Measurements from ENCODE around the gene COQ8A.

COQ8A gene

DNA sequence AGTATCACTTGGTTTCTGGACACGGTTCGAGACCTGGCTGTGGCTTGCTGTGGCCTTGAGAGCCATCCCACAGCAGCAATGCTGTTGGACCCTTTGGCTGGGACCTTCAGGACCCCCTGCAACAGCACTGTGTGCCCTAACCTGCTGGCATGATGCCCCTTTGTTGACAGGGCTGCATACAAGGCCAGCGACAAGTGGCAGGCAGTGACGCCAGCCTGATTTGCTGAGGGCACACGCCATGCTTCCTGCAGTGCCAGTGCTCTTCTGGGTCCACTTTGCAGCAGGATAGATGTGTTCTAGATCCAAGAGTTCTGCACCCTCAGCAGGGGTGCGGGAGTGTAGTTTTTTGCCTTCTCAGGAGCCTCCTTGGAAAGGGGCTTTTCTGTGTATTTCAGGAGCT lies 32.8 kb downstream of the COQ8A start:
- DNase-seq (ENCODE audit: low read depth in 1 of 2, low spot score in 1 of 2): no peak

DNA sequence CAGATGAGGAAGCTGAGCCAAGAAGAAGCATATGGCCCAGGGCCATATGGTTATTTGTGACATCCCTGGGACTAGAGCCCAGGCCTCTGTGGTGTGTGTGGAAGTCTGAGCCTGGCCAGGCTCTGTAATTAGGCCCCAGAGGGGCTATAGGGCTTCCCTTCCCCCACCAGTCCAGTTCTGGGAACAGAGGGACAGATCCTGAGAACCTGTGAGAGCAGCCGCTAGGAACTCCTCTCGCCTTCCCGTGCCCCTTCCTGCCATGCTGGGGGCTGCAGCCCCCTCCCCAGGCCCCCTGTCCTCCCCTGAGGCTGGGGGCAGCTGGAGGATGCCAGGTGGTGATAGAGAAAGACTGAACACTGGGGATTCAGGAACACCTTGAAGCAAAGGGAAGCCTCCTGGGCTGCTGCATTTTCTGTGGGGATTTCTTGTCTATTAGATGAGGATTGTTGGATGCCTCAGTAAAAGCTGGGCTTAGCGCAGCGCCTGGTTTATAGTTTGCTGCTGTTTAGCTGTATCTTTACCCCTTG lies 33.3 kb downstream of the COQ8A start:
- no peak for DNase-seq (ENCODE audit: low read depth in 1 of 2, low spot score in 1 of 2)

DNA sequence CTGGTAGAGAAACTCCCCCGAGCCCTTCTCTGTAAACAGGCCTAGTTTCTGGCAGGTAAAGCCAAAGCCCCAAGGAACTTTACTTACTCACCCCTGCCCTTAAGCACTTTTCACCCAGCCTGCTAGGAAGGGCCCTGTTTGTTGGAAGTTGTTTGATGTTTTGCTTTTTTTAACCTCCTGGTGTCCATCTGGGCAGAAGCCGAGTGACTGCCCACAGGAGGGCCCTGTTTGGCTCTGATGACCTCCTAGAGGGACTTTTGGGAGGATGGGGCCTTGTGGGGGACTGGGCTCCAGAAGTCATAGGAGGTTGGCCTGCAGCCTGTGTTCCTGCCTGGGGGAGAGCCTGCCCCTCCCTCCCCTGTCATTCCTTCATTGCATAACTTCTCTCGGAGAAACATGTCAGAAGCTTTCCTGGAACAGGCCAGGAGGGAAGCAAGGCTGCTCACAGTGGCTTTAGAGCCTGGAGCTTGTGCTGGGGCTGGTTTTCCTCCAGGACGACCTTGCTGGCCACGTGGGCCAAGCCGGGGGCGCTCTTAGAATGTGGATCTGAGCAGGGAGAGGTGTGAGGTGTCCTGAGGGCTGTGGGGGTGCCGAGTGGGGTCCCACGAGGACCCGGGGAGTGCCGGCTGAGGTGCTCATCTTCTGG lies 33.9 kb downstream of the COQ8A start:
- DNase-seq (ENCODE audit: low read depth in 1 of 2, low spot score in 1 of 2): no peak

- no peak for DNase-seq (ENCODE audit: low read depth in 1 of 2, low spot score in 1 of 2)
Observed at GRCh38 chr1:226974544-226975258, 34.6 kb downstream of the COQ8A start.

GRCh38 chr1:226975259-226976250 lies 35.5 kb downstream of the COQ8A start:
- no peak for DNase-seq (ENCODE audit: low read depth in 1 of 2, low spot score in 1 of 2)

GRCh38 chr1:226976276-226976977 lies 36.3 kb downstream of the COQ8A start:
- no peak for DNase-seq (ENCODE audit: low read depth in 1 of 2, low spot score in 1 of 2)

DNA sequence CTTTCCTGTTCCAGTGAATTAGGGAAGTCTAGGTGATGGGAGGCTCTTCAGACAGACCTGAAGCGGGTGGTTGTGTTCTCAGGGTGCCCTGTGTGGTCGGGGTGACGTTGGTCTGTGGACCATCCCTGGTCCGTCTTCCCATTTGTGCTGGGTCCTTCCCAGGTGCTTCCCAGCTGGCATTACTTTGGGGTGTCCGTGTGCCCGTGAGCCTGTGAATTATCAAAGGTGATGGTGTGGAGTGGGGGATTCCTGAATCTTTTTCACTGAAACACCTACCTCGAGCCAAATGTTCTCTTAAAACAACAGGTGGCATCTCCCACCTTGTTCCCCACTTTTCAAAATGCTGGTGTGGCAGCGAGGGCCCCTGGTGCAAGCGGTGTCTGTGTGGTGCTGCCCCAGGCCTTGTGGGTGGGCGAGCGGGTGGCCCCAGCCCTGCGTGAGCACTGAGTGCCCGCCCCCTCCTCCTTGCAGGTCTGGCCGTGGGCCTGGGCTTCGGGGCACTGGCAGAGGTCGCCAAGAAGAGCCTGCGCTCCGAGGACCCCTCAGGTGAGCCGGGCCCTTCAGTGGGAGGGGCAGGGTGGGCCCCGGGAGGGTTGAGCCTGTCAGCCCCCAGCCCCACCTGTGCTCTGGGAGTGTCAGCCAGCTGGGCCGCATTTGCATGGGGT lies 37.0 kb downstream of the COQ8A start:
- no peak for DNase-seq (ENCODE audit: low read depth in 1 of 2, low spot score in 1 of 2)

GRCh38 chr1:226977643-226978431 lies 37.7 kb downstream of the COQ8A start:
- no peak for DNase-seq (ENCODE audit: low read depth in 1 of 2, low spot score in 1 of 2)

DNA sequence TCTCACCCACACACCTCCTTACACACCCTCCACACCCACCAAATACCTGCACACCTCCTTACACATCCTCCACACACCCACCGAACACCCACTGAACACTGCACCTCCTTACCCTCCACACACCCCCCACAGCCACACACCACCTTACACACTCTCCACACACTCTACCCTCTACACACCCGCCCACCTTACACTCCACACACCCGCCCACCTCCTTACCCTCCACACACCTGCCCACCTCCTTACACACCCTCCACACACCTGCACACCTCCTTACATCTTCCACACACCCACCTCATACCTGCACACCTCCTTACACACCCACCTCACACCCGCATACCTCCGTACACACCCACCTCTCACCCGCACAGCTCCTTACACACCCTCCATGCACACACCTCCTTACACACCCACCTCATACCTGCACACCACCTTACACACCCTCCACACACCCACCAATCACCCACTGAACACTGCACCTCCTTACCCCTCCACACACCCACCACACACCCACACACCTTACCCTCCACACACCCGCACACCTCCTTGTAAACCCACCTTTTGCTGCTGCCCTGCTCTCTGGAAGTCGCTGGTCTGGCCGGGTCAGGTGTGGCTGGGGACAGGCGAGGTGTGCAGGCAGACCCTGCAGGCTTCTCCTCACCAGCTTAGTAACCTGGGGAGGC lies 38.5 kb downstream of the COQ8A start:
- no peak for DNase-seq (ENCODE audit: low read depth in 1 of 2, low spot score in 1 of 2)

- DNase-seq (ENCODE audit: low read depth in 1 of 2, low spot score in 1 of 2): no peak
Observed at GRCh38 chr1:226979115-226979516, 39.0 kb downstream of the COQ8A start.

DNA sequence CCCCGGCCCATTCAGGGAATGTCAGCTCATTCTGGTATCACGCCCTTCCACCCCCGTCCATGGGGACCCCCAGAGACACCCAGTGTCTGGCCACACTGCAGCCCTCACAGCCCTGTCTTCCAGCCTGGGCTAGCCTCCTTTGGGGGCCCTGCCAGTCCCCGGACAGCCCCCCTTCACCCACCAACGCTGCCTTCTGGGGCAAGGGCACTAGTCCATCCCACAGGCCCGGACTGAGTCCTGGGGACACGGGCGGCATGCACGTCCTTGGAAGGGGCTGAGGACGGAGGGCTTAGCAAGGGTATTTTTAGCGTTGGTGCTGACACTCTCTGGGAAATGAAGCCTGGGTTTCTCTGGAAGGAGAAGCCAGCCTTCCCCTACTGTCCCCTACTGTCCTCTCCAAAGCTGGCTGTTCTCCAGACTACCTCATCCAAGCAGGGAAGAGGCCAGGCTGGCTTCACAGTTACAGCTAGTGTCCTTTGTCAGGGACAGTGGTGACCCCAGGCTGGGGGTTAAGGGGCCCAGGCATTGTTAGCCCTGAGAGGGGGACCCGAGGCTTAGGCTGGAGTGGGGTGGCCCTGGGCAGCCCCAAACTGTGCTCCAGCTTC lies 39.5 kb downstream of the COQ8A start:
- no peak for DNase-seq (ENCODE audit: low read depth in 1 of 2, low spot score in 1 of 2)

DNA sequence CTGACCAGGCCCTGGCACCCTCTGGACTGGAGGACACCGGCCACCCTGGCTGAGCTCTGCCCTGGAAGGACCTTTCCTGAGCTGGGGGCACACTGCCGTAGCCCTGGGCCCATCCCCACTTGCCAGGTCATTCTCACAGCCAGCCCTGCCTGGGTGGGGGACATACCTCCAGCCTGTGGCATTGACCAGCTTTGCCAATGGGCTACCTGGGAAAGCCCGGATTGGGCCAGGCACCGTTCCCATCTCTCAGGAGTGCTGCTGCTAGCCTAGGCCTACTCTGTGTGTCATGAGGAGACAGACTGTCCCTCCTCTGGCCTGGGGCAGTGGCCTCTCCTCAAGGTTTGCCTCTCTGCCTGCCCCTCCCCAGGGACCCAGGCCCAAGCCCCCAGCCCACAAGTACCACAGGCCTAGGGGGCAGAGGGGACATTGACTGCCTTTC lies 40.0 kb downstream of the COQ8A start:
- DNase-seq (ENCODE audit: low read depth in 1 of 2, low spot score in 1 of 2): no peak

DNA sequence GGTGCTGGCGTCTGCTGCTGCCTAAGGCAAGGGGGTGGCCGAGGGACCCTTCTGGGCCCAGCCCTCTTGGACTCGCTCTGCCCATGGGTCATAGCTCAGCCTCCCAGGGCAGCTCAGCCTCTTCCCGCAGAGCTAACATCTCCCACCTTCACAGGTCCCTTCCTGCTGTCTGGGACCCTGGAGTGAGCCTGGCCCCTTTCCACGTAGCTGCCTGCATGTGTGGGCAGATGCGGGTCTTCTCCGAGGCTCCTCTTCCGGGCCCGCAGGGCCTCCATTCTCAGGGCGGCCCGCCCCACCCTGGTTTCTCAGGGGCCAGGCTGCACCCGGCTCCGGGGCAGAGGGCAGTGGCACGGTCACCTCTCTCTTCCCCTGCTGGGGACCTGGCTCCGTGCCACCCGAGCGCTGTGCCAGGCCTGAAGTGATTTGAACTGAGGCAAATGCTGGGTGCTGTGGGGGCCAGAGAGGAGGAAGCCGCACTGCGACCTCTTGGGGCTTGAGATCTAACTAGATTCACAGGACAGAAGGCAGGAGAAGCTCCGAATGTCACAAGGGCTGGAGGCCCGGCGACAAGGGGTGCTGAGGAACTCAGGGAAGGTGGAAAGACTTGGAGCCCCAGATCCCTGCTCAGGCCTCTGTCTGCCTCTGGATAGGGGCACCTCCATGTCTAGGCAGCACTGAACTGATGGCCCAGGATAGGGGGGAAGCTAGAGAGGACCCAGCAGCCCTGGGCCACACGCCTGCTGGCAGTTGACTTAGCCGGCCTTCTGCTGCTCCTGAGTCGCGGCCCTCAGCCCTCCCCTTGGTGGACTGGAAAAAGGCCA lies 40.7 kb downstream of the COQ8A start:
- no peak for DNase-seq (ENCODE audit: low read depth in 1 of 2, low spot score in 1 of 2)

- DNase-seq (ENCODE audit: low read depth in 1 of 2, low spot score in 1 of 2): no peak
Observed at GRCh38 chr1:226981386-226981817, 41.3 kb downstream of the COQ8A start.

DNA sequence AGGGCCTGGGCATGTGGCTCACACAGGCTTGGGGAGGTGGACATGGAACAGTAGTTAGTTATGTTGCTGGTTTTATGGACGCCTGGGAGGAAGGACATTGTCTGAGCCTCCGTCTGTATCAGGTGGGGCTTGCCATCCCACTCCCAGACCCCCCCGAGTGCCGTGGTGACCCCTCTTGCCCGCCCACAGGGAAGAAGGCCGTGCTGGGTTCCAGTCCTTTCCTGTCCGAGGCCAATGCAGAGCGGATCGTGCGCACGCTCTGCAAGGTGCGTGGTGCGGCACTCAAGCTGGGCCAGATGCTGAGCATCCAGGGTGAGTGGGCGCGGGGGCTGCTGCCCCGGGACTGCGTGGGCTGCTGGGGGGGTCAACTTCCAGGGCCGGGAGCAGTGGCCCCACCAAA lies 41.7 kb downstream of the COQ8A start:
- no peak for DNase-seq (ENCODE audit: low read depth in 1 of 2, low spot score in 1 of 2)

DNA sequence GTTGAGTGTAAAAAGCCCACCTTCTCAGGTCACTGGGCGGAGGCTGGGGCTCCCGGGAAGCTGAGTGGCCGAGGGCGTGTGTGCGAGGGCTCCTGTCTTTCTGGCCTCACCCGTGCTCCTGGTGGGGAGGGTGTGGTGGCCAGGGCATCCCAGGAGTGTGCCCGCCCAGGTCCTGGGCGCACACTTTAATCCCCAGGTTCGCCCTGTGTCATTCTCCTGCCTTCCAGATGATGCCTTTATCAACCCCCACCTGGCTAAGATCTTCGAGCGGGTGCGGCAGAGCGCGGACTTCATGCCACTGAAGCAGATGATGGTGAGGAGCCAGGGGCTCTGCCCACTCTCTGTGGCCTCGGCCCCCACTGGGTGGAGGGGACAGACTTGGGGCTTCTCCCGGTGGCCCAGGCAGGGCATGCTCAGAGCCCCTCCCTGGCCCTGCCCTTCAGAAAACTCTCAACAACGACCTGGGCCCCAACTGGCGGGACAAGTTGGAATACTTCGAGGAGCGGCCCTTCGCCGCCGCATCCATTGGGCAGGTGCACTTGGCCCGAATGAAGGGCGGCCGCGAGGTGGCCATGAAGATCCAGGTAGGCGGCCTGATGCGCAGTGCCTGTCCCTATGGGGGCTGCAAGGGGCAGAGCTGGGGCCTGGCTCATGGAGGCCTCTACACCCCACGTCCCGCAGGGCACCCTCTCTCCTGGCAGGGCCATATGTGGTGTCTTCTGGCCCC lies 42.5 kb downstream of the COQ8A start:
- DNase-seq (ENCODE audit: low read depth in 1 of 2, low spot score in 1 of 2): no peak
